Posterior vena cava (tissue), 2 donors: ENCODE measurements around the gene TCERG1L. TPM values are rescaled to one million over a fixed set of nuclear protein-coding genes. Genes with fewer than 3 reads are reported as not detected.
"Not testable (repeated sequence)": the region's sequence is repeated elsewhere in the genome, so short reads cannot be mapped to it uniquely, and the experiment has no call there.

ENCODE experiments used
- DNase-seq: peaks from one replicate; pipeline ENCODE4 v3.0.0-alpha.2; 2020; ENCODE audit warnings: low spot score
- intact Hi-C, 2 donors: fragments of 100-400 bp; cut with DNase I; formaldehyde crosslinking; loops; one replicate each; pipeline versions ENCODE4 v1.14.1 to v1.14.2; 2022 to 2023
- total RNA-seq, 2 donors: library from RNA; stranded (reverse); fragmentation: NEBNext Ultra II Directional; extraction: Animal tissue kit (Norgen Biotek cat#: 25700); gene quantifications; one replicate each; pipeline ENCODE4 v1.2.1, GENCODE V29; 2021
- donor health status: DM: yes; HTN: yes; CAD: no.
- donor health status: DM: yes; HTN: yes; CAD: no.

The TCERG1L gene
- total RNA-seq, 2 donors from 2014 or later, result not detected

DNA sequence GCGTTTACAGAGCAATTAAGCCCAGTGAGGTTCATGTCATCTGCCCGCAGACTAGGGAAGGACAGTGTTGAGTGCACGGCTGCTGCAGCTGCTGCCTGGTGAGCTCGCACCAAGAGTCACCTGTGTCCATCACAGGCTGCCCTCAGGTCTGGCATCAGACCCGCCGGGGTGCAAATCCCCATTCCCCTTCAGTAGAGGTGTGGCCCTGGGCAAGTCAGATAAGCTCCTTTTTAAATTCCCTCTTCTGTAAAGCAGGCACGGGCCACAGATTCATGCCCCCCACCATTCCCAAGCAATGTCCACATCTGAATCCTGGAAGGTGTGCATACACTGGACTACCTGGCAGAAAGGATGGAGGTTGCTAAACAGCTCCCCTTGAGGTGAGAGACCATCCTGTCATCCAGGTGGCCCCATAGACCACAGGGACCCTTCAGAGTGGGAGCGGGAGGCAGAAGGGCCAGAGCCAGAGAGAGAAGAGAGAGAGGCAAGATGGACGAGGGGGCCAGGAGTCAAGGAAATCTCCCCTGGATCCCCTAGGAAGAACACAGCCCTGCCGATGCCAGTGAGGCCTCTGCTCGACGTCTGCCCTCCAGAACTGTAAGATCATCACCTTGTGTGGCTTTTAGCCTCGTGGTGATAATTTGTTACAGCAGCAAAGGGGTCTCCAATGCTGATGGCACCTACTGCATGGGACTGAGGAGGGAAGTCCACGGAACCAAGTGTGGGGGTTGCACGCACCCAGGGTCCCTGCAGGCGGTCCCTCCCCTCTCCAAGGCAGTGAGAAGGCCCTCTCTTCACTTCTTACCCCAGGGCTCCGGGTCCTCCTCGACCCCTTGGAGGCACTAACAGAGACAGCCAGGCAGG, 168.8 kb downstream of the TCERG1L start:
- DNase-seq, result peak; percentile 57
- intact Hi-C loops, result no loop called here

DNA sequence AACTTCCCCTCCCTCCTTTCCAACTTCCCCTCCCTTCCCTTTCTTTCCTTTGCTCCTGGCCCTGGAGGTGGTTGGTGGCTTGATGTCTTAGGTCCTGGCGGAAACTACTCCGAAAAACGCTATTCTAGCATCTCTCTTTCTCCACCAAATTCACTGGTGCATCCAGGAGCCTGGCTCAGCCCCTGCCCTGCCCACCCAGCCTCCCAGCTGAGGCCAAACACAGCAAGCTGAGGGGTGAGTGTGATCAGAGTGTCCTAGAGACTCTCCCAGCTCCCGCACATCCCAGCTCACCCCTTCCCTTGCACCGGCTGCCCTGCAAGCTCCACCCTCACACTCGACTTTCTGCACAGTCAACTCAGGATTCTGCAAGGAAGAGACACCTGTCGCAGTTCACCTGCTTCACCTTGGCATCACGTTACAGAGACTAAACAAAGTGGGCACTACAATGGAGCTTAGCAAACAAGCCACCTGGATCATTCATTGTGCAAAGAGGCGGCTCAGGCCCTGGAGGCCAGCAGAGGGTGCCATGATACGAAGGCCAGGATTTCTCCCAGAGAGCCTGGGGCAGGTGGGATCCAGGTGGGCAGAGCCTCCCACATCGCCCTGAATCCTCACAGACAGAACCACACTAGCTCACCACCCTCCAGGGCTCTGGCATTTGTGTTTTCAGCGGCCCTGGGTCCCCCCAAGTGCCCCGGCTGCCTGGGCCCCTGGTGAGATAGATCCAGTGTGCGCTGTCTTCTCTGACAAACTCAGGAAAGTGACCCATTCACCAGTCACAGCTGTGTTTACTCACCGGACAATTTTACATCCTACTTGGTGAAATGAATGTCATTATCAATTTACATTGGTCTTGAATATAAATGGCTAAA, 169.6 kb downstream of the TCERG1L start:
- peak; percentile 65 for DNase-seq

DNA sequence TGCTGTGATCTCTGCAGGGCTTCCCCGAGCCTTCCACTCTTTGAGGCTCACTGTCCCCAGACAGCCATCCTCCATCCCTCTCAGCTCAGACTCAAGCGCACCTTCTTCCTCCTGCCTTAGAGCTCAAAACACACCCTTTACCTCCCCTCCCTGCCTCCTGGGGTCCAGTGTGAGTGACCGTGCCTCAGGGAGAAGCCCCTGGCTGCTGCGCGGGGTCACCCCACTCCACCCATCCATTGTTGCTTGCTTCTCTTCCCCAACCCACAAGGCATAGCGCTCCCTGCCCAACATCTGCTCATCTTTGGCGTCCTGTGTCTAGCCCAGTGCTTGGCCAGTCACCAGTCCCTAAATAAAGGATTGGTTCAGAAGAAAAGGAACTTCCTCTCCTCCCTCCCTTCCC, 170.3 kb downstream of the TCERG1L start:
- intact Hi-C loops, result no loop called here
- DNase-seq, result peak; percentile 44

More for the DNA sequence above, 169.6 kb downstream of the TCERG1L start:
- intact Hi-C loops, result no loop called here

DNA sequence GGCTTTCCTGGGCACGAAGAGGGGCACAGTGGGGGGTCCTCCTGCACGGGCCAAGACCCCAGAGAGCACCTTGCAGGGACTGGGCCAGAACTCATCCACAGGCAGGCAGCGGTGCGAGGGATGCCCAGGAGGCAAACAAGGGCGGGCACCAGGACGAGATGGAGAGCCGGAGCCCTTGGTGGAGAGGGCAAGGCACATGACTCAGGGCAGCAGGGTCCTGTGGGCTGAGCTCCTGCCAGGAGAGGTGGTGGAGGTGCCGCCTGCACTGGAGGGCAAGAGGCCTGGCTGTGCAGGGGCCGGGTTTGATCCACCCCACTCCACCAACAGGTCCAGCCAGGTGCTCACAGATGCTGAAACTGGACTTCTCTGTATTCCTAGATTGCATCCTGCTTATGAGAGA, 170.9 kb downstream of the TCERG1L start:
- DNase-seq, result peak; percentile 77
- intact Hi-C loops, result no loop called here

DNA sequence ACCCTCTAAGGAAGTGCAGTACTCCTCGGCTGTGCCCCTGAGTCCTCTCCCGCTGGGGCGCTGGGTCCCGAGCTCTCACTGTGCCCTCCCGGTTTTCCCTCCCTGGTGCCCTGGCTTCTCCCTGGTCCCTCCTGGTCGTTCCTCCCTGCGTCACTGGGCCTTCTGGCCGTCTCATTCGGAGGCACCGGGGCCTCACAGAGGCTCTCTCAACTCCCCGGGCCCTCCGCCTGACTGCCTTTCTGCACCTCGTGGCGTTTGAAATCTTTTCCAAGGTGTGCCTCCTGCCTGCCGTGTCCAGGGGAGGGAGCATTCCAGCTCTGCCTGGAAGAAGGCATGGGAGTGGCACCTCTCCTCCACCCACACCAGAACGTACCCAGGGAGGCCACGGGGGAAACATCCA, 174.3 kb downstream of the TCERG1L start:
- DNase-seq, result peak; percentile 70
- intact Hi-C loops, result no loop called here

DNA sequence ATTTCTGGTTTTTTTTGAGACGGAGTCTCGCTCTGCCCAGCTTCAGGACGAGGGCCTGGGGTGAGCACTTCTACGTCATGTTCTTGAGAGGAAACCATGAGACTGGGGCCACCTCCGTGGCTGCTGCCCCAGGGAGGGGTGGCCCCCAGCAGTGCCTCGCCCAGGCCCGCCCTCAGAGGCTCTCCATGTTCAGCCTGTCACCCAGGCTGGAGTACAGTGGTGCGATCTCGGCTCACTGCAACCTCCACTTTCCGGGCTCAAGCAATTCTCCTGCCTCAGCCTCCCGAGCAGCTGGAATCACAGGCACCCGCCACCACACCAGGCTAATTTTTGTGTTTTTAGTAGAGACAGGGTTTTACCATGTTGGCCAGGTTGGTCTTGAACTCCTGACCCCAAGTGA, 175.2 kb downstream of the TCERG1L start:
- intact Hi-C loops, result not testable (repeated sequence)
- peak; percentile 63 for DNase-seq

DNA sequence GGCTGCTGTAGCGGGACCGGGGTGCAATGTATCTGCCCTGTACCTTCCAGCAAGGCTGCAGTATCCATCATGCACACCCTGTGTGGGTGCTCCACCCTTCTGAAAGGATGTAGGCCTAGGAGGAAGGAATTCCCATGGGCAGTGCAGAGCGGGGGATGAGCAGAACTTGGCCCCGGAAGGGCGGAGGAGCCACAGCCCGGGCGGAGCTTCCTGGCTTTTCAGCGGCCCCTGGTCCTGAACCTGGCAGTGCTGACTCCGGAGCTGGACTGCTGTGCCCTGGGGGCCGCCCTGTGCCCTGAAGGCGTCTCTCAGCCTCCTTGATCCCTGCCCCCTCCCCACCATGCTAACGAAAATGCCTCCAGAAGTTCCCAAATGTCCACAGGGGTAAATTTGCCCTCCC, 175.8 kb downstream of the TCERG1L start:
- peak; percentile 63 for DNase-seq
- intact Hi-C loops, result no loop called here

DNA sequence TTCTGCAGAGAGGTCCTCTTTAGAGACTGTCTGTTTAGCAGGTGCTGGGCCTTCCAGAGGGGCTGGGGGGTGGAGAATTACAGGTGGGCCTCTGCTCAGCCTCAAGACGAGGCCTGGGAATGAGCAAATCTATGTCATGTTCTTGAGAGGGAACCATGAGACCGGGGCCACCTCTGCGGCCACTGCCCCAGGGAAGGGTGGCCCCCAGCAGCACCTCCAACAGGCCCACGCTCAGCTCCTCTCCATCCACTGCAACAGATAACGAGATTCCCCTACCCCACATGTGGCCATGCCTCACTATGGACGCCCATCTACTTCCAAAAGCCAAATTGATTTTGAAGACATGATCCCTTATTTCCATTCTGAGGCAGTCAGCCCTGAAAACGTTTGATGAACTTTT, 176.9 kb downstream of the TCERG1L start:
- intact Hi-C loops, result loop anchor here in 1 of 2 donors (1.0 kb wide), 1 partner anchor 55 kb away; no protein-coding TSS in a partner anchor
- DNase-seq, result peak; percentile 52

DNA sequence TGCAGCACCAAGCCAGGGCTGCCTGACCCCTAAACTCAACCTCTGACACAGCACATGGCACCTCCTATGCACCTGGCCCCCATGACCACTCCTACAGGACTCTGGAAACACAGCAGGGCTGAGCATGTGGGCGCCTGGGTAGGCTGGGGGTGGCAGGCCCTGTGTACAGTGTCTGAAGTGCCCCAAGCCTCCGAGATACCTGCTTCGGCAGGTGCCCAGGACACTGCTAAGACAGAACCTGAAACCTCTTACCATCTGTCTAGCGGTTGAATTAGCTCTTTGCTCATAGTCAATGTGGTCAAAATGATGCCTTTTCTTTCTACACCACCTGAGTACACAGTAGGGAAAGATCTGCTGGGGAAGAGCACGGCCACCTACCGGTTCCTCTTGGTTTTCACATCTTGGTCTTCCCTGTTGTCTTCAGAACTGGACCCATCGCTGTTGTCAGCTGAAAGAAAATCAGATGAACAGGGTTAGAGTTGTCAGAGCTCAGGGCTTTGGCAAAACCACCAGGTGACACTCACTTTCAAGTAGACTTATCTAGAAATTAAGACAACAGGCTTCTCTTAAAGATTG, 177.4 kb downstream of the TCERG1L start:
- DNase-seq, result peak; percentile 54
- intact Hi-C loops, result loop anchor here in 1 of 2 donors (1.0 kb wide), 1 partner anchor 55 kb away; no protein-coding TSS in a partner anchor

DNA sequence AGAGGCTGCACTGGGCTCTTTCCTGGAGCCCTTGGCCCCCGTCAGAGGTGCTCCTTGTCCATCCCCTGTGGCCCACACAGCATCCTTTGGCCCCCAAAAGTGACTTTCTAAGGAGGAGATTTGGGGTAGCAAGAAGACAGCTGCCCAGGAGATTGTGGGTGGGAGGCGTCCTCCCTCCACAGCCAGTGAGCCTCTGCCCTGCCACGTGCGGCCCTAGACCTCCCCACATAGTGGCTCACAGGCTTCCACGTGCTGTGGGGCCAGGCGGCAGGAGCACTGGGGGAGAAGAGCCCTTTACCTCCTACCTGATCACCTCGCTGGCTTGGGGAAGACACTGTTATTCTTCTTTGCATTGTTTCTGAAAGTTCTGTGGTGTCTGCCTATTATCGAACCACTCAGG, 178.8 kb downstream of the TCERG1L start:
- intact Hi-C loops, result no loop called here
- peak; percentile 35 for DNase-seq

DNA sequence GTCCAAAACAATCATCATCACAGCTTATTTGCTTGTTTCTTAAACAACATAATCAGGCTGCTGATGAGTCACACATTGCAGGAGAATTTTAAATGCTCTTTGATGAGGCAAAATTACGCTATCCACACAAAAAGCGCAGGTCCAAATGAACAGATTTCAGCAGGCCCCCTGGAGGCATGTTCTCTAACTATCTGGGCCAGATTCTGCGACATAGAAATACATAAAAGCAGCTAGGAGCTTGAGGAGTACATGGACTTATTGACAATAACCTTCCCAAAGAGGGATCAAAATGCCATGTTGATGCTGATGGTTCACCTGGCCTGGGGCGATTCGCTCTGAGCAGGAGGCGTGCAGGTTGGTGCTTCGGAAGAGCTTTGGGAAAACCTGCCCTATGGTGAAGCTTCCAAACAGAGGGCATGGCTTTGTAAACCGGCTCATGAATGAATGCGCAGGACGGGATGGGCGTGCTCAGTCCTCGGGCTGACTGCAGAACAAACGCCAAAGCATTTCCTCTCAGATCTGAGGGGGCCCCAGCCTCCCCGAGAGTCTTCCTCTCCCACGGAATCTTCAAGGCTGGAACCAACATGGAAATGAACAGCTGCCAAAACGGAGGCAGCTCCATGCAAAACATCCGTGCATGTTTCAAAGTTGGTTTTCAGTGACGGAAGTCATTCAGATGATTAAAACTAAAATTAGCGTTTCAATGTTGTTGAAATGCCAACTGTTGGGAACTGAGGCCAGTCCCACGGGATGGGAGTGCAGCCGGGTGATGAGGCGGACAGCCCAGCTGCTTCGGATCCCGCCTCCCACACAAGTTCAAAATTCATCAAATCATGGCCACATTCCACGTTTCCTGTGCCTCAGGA, 179.6 kb downstream of the TCERG1L start:
- DNase-seq, result no peak
- intact Hi-C loops, result no loop called here

DNA sequence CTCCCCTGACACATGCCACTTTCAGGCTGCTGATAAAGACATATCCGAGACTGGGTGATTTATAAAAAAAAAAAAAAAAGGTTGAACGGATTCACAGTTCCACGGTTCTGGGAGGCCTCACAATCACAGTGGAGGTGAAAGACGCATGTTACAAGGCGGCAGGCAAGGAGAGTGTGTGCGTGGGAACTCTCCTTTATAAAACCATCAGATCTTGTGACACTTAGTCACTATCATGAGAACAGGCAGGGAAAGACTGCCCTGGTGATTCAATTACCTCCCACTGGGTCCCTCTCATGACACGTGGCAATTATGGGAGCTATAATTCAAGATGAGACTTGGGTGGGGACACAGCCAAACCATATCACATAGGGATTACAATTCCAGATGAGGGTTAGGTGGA, 181.5 kb downstream of the TCERG1L start:
- DNase-seq, result no peak
- intact Hi-C loops, result no loop called here

DNA sequence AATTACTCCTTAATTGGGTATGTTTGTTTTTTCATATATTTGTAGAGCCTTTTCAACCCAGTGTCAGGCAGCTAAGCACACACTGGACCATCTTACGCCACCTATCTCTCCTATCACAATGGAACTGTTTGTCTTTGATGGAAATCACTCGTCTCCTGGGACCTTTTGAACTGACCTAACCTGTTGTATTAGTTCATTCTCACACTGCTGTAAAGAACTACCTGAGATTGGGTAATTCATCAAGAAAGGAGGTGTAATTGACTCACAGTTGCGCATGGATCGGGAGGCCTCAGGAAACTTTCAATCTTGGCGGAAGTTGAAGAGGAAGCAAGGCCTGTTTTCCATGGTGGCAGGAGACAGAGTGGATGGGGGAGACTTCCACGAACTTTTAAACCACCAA, 182.0 kb downstream of the TCERG1L start:
- no peak for DNase-seq
- intact Hi-C loops, result no loop called here

DNA sequence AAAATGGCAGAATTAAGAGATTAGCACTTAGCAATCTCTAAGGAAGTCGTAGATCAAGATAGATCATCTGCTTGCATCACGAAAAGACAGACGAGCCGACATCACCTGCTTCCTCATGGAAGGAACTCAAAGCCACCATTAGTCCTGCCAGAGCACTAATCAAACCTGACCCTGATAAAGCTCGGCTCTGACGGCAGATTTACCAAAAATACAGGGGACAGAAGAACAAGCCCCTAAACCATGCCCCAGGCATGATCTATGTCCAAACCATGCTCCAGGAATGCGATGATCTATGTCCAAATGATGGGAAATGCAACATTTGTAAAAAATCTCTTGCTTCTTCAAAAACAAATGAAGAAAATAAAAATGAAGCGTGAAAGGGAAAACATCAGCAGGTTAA, 182.8 kb downstream of the TCERG1L start:
- intact Hi-C loops, result no loop called here
- no peak for DNase-seq

DNA sequence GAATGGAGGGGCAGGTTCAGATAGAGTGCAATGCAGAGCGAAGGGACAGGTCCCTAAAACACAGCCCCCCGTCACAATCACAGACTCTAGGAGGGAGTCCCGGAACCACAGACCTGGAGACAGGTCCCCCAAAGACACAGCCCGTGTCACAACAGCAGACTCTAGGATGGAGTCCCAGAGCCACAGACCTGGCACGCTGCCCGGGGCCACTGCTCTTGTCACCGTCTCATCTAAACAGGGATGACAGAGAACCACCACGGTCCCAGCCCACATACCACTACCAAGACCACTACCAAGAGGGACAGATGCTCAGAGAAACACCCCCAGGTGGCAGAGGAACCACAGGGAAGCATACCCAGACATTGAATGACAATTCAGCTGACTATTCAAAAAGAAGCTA, 183.9 kb downstream of the TCERG1L start:
- DNase-seq, result no peak
- intact Hi-C loops, result no loop called here

DNA sequence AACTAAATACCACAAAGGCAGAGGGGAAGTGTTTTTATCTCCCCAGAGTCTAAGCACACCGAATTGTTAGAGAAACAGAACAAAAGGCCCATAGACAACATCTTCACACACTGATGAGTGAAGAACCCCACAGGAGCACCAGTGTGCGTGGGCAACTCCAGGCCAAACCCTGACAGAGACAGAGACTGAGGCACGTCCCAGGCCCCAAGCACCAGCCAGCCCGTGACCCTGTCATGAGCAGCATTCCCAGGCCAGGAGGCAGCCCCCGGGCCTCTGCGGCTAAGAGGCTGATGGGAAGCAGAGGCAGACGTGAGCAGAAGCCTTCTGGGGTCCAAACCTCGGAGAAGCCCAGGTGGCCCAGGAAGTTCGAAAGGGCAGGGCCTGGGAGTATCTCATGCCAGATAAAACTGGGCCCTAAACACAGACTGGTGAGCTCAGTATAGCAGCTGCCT, 184.4 kb downstream of the TCERG1L start:
- DNase-seq, result no peak
- intact Hi-C loops, result no loop called here

DNA sequence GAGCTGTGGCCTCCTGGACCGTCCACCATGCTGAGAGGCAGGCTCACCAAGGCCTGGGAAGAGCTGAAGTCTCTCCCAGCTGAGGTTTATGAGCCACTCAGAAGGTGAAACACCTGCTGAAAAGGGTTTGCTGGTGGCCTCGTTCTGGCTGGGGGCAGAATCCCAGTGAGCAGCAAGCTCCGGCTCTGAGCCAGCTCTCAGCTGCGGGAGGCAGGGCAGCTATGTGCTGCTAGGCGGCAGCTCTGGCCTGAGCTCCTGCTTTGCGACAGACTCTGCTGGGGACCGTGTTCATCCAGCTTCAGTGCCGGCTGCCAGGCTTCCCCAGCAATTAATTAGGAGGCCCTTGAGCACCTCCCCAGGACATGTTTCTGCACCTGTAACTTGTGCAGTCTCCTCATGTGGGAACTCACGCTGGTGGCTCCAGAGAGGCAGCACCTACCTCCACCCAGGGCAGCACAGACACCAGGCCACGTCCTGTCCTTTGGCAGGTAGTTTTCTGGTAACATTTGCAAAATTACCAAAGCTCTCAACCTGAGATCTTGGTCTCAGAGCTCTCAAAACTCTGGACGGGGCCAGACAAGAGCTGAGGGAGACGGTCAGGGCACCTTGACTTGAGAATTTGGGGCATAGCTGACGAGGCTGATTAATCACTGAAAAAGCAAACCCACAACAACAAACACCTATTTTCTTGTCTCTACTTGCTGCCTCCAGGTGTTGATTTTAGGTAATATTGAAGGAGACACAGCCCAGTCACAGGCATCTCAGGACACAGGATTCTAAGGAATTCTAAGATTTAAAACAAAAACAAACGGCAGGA, 185.0 kb downstream of the TCERG1L start:
- DNase-seq, result no peak
- intact Hi-C loops, result no loop called here
